DND-41 (cell line): ENCODE results near the gene MX2.
A peak's percentile ranks its signal among the peaks of the same experiment; 100 is the strongest.

Experiments used
- ATAC-seq: fragments of 200-7000 bp; cut with Tn5 transposase; 3 replicates; pipeline ENCODE4 v1.9.1; 2021; ENCODE audit warnings: low read depth; ENCODE audit not compliant: insufficient read depth
- DNase-seq: peaks from one replicate; pipeline ENCODE4 v3.0.0-alpha.2; 2020
- H2AFZ ChIP-seq: 2 replicates; pipeline ENCODE4 v1.6.0; 2012; ENCODE audit warnings: low read depth, low read length
- H3K27ac ChIP-seq: 2 replicates; pipeline ENCODE4 v1.5.1; 2012; ENCODE audit warnings: low read length, inconsistent platforms
- H3K27me3 ChIP-seq: fragments of 200-600 bp; sonication (generic); 2 replicates; pipeline ENCODE4 v1.6.0; 2012; ENCODE audit warnings: low read length, mild to moderate bottlenecking, inconsistent platforms; ENCODE audit not compliant: insufficient read depth, poor library complexity
- H3K36me3 ChIP-seq: 2 replicates; pipeline ENCODE4 v1.5.1; 2012; ENCODE audit warnings: low read length, inconsistent platforms; ENCODE audit not compliant: insufficient read depth
- H3K4me1 ChIP-seq: 2 replicates; pipeline ENCODE4 v1.5.1; 2012; ENCODE audit warnings: mild to moderate bottlenecking, low read length; ENCODE audit not compliant: insufficient read depth
- H3K4me2 ChIP-seq: 2 replicates; pipeline ENCODE4 v1.6.0; 2012; ENCODE audit warnings: mild to moderate bottlenecking, moderate library complexity, low read length, inconsistent platforms; ENCODE audit not compliant: insufficient read depth
- H3K4me3 ChIP-seq, 2 experiments: fragments of 200-600 bp in 1 of 2; shearing (Covaris generic) in 1 of 2; 2 replicates each; pipeline ENCODE4 v1.5.1; 2012 to 2016; ENCODE audit warnings: inconsistent platforms in 2 of 2, low read length in 2 of 2, mild to moderate bottlenecking in 2 of 2, low read depth in 1 of 2, moderate library complexity in 1 of 2
- H3K79me2 ChIP-seq: 2 replicates; pipeline ENCODE4 v1.6.0; 2012; ENCODE audit warnings: low read length, inconsistent platforms; ENCODE audit not compliant: insufficient read depth
- H3K9ac ChIP-seq: 2 replicates; pipeline ENCODE4 v1.6.0; 2012; ENCODE audit warnings: low read depth, mild to moderate bottlenecking, inconsistent platforms, low read length, moderate library complexity
- H3K9me3 ChIP-seq: 2 replicates; pipeline ENCODE4 v1.5.1; 2012; ENCODE audit warnings: low read length, moderate library complexity, mild to moderate bottlenecking, inconsistent platforms; ENCODE audit not compliant: insufficient read depth, severe bottlenecking
- H4K20me1 ChIP-seq: 2 replicates; pipeline ENCODE4 v1.6.0; 2012; ENCODE audit warnings: low read length; ENCODE audit not compliant: insufficient read depth
- EZH2 ChIP-seq: IDR thresholded peaks from 3 replicates; pipeline ENCODE4 v1.6.1; 2012; ENCODE audit warnings: borderline replicate concordance, low read depth, mild to moderate bottlenecking, moderate library complexity, low read length, inconsistent platforms; ENCODE audit not compliant: severe bottlenecking
- TF ChIP-seq, protein P1 (sequence below): IDR thresholded peaks from 2 replicates; pipeline ENCODE4 v1.5.1; 2012; ENCODE audit warnings: borderline replicate concordance, low read length, moderate library complexity, mild to moderate bottlenecking; ENCODE audit not compliant: poor library complexity, severe bottlenecking; ENCODE audit errors: extremely low read depth

Gene MX2

DNA sequence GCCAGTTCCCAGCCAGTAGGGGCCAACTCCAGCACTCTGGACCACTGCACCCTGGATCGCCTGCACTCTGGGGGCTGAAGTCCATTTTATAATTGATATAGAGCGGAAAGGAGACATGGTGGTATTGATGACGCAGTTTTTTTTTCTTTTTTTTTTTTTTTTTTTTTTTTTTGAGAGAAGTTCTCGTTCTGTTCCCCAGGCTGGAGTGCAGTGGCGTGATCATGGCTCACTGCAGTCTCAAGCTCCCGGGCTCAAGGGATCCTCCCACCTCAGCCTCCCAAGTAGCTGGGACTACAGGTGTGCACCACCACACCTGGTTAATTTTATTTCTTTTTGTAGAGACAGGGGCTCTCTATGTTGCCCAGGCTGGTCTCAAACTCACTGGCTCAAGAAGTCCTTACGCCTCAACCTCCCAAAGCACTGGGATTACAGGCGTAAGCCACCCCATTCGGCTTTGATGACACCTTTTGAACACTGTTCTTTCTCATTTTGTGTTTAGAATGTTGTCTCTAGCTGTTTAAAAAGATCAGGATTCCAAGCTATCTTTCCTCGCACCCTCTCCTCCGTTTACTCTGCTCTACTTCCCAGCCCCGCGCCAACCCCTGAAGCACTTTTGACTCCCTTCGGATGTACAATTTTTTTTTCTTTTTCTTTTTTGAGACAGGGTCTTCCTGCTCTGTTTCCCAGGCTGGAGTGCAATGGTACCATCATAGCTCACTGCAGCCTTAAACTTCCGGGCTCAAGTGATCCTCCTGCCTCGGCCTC lies 960 bp downstream of the MX2 start:
- no peaks in the 10 kb centered on the region for H3K79me2 ChIP-seq
- H2AFZ ChIP-seq, result peak overlapping the region; percentile 77
- no peaks in the 10 kb centered on the region for H3K9me3 ChIP-seq
- TF ChIP-seq, protein P1, sequence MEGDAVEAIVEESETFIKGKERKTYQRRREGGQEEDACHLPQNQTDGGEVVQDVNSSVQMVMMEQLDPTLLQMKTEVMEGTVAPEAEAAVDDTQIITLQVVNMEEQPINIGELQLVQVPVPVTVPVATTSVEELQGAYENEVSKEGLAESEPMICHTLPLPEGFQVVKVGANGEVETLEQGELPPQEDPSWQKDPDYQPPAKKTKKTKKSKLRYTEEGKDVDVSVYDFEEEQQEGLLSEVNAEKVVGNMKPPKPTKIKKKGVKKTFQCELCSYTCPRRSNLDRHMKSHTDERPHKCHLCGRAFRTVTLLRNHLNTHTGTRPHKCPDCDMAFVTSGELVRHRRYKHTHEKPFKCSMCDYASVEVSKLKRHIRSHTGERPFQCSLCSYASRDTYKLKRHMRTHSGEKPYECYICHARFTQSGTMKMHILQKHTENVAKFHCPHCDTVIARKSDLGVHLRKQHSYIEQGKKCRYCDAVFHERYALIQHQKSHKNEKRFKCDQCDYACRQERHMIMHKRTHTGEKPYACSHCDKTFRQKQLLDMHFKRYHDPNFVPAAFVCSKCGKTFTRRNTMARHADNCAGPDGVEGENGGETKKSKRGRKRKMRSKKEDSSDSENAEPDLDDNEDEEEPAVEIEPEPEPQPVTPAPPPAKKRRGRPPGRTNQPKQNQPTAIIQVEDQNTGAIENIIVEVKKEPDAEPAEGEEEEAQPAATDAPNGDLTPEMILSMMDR, result no peak
- no peak for TF ChIP-seq EZH2
- DNase-seq, result no peak
- H3K27ac ChIP-seq, result peak overlapping the region; percentile 80
- no peaks in the 10 kb centered on the region for H3K36me3 ChIP-seq
- H3K27me3 ChIP-seq, result no peaks in the 10 kb centered on the region
- H3K4me3 ChIP-seq, result peak overlapping the region in 1 of 2 experiments; percentile 46; a peak in 3 of 4 replicates
- peak overlapping the region; percentile 47 for H3K9ac ChIP-seq
- peak overlapping the region; percentile 55 for H3K4me2 ChIP-seq
- H3K4me1 ChIP-seq, result peaks cover 35% of the 10 kb centered on the region
- H4K20me1 ChIP-seq, result no peaks in the 10 kb centered on the region
- no peak for ATAC-seq

DNA sequence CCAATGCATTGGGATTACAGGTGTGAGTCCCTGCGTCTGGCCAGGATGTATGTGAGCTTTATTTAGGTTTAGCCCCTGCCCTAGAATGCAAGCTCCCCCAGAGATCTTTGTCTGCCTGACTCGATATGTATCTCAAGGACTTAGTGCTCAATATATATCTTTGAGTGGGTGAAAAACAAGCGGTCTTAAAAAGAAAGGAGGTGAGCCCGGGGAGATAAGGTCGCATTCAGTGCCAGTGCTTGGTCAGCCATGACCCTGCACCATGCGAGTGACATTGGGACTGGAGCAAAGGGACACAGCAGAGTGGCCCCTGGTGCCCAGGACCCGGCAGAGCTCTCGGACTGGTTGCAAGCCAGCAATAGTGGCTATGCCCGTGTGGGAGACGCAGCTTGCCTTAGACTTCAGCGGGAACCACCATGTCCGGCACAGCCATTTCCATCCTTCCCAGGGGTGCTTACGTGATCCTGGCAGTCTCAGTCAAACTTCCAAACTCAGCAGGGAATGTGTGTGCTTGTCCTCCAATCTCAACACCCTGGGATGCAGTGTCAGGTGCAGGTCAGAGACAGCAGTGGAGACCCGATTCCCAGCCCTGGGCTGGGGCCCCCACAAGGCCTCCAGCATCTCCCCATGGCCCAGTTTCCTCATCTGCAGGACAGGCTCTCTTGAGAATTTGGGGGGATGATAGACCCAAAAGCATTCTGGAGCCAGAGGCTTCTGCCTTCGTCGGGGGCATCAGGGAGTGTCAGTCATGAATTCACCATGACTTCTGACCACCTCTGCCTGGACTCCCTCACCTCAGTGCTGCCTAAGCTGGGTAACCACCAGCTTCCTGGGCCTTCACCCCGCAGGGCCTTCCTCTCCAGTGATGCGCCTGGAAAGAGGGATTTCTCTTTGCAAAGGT lies 1.8 kb downstream of the MX2 start:
- peak overlapping the region; percentile 80 for H3K27ac ChIP-seq
- ATAC-seq, result no peak
- no peaks in the 10 kb centered on the region for H3K79me2 ChIP-seq
- peak overlapping the region; percentile 47; the same call in 1 of the 2 replicates for H3K9ac ChIP-seq
- TF ChIP-seq, protein P1, result no peak
- no peak for TF ChIP-seq EZH2
- DNase-seq, result peak; percentile 3
- peaks cover 40% of the 10 kb centered on the region for H3K4me1 ChIP-seq
- H2AFZ ChIP-seq, result no peak overlapping the region
- H3K4me2 ChIP-seq, result peak overlapping the region; percentile 55
- no peaks in the 10 kb centered on the region for H4K20me1 ChIP-seq
- H3K4me3 ChIP-seq, result peak overlapping the region in 1 of 2 experiments; percentile 46; a peak in 2 of 4 replicates
- no peaks in the 10 kb centered on the region for H3K27me3 ChIP-seq
- H3K36me3 ChIP-seq, result no peaks in the 10 kb centered on the region
- H3K9me3 ChIP-seq, result no peaks in the 10 kb centered on the region

DNA sequence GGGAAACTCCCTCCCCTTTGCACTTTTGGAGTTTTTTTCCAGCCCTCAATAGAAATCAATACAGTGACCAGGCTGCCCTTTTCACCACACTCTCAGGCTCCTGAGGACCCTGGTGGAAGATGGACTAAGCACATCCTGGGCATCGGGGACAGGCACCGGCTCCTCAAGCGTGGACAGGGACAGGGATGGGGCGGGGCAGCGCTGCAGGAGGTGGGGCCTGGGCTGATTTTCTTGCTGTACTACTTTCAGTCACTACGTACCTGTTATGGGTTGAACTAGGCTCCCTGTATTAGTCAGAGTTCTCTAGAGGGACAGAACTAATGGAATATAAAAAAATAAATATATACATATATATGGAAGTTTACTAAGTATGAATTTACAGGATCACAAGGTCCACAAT lies 2.5 kb downstream of the MX2 start:
- H3K4me1 ChIP-seq, result peaks cover 47% of the 10 kb centered on the region
- H3K36me3 ChIP-seq, result no peaks in the 10 kb centered on the region
- no peak overlapping the region for H3K27ac ChIP-seq
- DNase-seq (no peak), ATAC-seq (no peak)
- H3K27me3 ChIP-seq, result no peaks in the 10 kb centered on the region
- H3K4me2 ChIP-seq, result no peak overlapping the region
- no peaks in the 10 kb centered on the region for H3K79me2 ChIP-seq
- H4K20me1 ChIP-seq, result no peaks in the 10 kb centered on the region
- no peak overlapping the region for H2AFZ ChIP-seq
- H3K4me3 ChIP-seq, result no peak overlapping the region
- no peak overlapping the region for H3K9ac ChIP-seq
- no peaks in the 10 kb centered on the region for H3K9me3 ChIP-seq
- no peak for TF ChIP-seq EZH2
- TF ChIP-seq, protein P1, result no peak
